IPS DF 6.9 (cell line): Measurements from ENCODE around the gene TRMT6.

ENCODE experiments used
- DNase-seq: peaks from one replicate; pipeline ENCODE4 v3.0.0-alpha.2; 2013; ENCODE audit warnings: low read depth, low spot score
- H3K27ac ChIP-seq: one replicate; pipeline ENCODE4 v1.5.1; 2013; ENCODE audit warnings: low read length, control low read depth
- H3K27me3 ChIP-seq: 2 replicates; pipeline ENCODE4 v1.6.1; 2013; ENCODE audit warnings: mild to moderate bottlenecking, low read length; ENCODE audit not compliant: control insufficient read depth, insufficient read depth
- H3K36me3 ChIP-seq: 2 replicates; pipeline ENCODE4 v1.6.1; 2013; ENCODE audit warnings: low read length; ENCODE audit not compliant: control insufficient read depth, insufficient read depth
- H3K4me1 ChIP-seq: 2 replicates; pipeline ENCODE4 v1.6.1; 2013; ENCODE audit warnings: low read length; ENCODE audit not compliant: control insufficient read depth, insufficient read depth
- H3K4me3 ChIP-seq: 2 replicates; pipeline ENCODE4 v1.5.1; 2013; ENCODE audit warnings: mild to moderate bottlenecking, low read length
- H3K9me3 ChIP-seq: 2 replicates; pipeline ENCODE4 v1.6.1; 2013; ENCODE audit warnings: low read length, inconsistent platforms; ENCODE audit not compliant: control insufficient read depth, insufficient read depth
- WGBS: extraction: QIAGEN DNeasy Blood & Tissue Kit; methylation state at CpG from one replicate; pipeline ENCODE4 v1.1.7; 2013; ENCODE audit warnings: mixed read lengths, missing lambda C conversion rate; ENCODE audit not compliant: insufficient read length, insufficient coverage; 5-methylcytosine and 5-hydroxymethylcytosine counted together

TRMT6 gene, protein sequence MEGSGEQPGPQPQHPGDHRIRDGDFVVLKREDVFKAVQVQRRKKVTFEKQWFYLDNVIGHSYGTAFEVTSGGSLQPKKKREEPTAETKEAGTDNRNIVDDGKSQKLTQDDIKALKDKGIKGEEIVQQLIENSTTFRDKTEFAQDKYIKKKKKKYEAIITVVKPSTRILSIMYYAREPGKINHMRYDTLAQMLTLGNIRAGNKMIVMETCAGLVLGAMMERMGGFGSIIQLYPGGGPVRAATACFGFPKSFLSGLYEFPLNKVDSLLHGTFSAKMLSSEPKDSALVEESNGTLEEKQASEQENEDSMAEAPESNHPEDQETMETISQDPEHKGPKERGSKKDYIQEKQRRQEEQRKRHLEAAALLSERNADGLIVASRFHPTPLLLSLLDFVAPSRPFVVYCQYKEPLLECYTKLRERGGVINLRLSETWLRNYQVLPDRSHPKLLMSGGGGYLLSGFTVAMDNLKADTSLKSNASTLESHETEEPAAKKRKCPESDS

DNA sequence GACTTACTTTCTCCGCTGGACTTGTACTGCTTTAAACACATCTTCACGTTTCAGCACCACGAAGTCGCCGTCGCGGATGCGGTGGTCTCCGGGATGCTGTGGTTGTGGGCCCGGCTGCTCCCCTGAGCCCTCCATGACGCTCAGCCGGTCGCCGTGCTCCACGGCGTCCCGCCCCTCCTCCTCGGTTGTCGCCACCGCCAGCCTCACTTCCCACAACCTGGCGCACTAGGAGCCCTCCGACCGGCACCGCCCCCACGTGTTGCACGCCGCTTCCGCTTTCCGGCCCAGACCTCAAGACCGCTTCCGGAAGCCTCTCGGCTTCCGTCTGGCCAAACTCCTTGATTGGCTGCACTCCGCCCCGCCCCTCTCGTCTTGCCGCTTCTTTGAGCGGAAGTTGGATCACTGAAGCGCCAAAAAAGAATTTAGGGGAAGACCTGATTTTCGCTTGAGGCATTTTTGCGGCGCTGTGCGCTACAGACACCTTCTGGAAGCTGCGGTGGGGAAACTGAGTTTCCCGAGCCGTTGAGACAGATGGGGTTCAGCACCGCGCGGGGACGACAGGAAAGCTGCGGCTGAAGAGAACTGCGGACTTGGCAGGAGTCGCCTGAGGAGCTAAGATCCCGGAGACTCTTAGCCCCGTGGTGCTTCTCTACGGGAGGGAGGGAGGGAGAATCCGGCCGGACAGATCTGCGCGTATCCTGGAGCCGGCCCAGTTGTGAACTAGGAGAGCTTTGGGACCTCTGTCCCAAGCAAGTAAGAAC lies at the start of gene TRMT6, which contains the start of gene MCM8:
TRMT6 (minus strand) TSS at position 263 of the 761 bp plus-strand sequence; CDS start at position 135, 128 bp downstream.
MCM8 (plus strand) TSS at position 382 of the 761 bp plus-strand sequence. CDS start 1,364 bp downstream, outside the sequence.
- H3K9me3 ChIP-seq, result no peaks in the 10 kb centered on the region
- DNase-seq, result peak; percentile 92
- H3K4me1 ChIP-seq, result no peaks in the 10 kb centered on the region
- H3K27ac ChIP-seq, result no peak within 1 kb of the TSS
- peak within 1 kb of the TSS; percentile 63 for H3K4me3 ChIP-seq
- WGBS, result no CpG with 5 or more reads among the region's 61 CpGs
- peaks cover 10% of the 10 kb centered on the region; the same call in 1 of the 2 replicates for H3K36me3 ChIP-seq
- no peaks in the 10 kb centered on the region for H3K27me3 ChIP-seq

DNA sequence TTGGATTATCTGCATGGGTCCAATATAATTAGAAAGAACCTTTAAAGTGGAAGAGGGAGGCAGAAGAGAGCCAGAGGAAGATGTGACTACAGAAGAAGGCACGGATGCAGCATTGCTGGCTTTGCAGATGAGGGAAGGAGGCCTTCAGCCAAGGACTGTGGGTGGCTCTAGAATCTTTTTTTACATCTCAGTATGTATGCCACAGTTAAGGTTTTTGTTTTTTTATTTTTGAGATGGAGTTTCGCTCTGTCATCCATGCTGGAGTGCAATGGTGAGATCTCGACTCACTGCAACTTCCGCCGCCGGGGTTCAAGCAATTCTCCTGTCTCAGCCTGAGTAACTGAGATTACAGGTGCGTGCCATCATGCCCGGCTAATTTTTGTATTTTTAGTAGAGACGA lies 49.5 kb upstream of the TRMT6 start:
- WGBS, result no CpG with 5 or more reads among the region's 9 CpGs
- peaks cover 5% of the 10 kb centered on the region; the same call in 1 of the 2 replicates for H3K36me3 ChIP-seq
- DNase-seq, result no peak
- H3K27me3 ChIP-seq, result no peaks in the 10 kb centered on the region
- H3K27ac ChIP-seq, result no peak overlapping the region
- H3K9me3 ChIP-seq, result no peaks in the 10 kb centered on the region
- H3K4me3 ChIP-seq, result no peak overlapping the region
- H3K4me1 ChIP-seq, result no peaks in the 10 kb centered on the region

DNA sequence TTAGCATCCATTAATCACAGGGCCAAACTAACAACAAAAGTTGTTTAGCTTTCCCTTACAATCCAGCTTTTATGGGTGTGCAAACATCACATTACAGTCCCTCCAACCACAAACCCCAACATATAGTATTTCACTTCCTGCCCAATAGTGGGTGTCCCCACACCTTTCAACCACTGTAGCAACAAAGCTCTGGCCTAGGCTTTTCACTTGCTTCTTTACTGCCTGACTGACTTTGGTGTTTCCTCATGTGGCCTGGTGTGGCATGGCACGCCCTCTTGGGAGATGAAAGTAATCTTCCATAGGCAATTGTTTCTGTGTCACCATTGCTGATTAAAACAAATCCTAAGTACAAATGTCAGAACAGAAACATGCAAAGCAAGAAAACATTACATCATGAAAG lies 46.4 kb upstream of the TRMT6 start:
- peaks cover 5% of the 10 kb centered on the region; the same call in 1 of the 2 replicates for H3K36me3 ChIP-seq
- DNase-seq, result no peak
- no peaks in the 10 kb centered on the region for H3K9me3 ChIP-seq
- H3K4me3 ChIP-seq, result no peak overlapping the region
- H3K27ac ChIP-seq, result no peak overlapping the region
- no peaks in the 10 kb centered on the region for H3K27me3 ChIP-seq
- WGBS, result no CpG with 5 or more reads among the region's 1 CpG
- no peaks in the 10 kb centered on the region for H3K4me1 ChIP-seq

DNA sequence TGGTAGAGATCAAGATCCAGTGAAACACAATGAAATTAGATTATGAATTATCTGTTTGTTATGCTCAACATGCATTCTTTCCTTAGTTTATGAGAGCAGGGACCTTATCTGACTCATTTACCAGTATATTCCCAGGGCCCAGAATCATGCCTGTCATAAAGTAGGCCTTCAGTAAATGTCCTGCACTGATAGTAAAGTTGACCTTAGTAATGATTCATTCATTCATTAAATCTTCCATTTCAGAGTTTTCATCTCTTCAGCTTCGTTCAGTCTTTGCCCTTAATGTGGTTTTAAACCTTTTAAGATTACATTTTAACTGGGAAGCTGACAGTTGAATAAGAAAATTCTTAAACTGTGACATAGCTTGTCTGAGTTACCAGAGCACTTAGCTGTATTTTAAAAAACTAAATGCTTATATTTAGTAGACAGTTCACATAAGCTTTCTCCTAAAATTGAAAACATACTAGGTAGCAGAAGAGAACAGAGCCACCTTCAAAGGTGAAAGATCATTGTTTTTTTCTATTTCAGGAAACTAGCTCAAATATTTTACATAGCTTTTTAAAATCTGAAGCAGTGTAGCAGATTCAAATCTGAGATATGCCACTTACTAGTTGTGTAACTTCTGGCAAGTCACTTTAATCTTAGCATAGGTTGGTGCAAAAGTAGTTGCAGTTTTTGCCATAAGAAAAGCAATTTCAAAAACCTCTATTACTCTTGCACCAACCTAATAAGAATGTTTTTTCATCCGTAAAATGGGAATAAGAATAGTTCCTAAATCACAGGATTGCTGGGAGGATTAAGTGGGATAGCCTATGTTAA lies 41.5 kb upstream of the TRMT6 start:
- no CpG with 5 or more reads among the region's 2 CpGs for WGBS
- Histone ChIP-seq H3K4me3 (no peak overlapping the region), H3K4me1 (no peaks in the 10 kb centered on the region), H3K27me3 (no peaks in the 10 kb centered on the region), H3K27ac (no peak overlapping the region), H3K36me3 (peaks cover 9% of the 10 kb centered on the region; the same call in 1 of the 2 replicates), H3K9me3 (no peaks in the 10 kb centered on the region)
- DNase-seq, result no peak

DNA sequence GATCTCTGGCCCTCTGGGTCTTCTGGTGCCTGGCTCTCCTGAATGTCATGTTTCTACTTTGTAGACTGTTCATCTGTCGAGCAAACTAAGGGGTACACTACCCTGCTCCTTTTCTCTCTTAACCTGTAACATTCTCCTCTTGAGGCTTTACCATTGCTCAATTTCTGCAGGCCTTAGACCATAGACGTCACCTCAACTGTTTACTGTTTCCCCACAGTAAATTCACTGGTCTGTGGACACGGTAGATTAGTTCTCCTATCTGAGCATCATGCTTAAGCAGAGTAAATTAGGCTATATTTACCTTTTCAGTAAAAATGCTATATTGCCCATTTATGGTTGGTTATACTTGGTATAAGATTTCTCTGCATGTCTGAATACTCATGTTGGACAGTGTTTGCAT lies 40.6 kb upstream of the TRMT6 start:
- Histone ChIP-seq H3K36me3 (peaks cover 11% of the 10 kb centered on the region; the same call in 1 of the 2 replicates), H3K9me3 (no peaks in the 10 kb centered on the region), H3K27ac (no peak overlapping the region), H3K4me3 (no peak overlapping the region), H3K4me1 (no peaks in the 10 kb centered on the region), H3K27me3 (no peaks in the 10 kb centered on the region)
- no peak for DNase-seq
- no CpG with 5 or more reads among the region's 3 CpGs for WGBS

DNA sequence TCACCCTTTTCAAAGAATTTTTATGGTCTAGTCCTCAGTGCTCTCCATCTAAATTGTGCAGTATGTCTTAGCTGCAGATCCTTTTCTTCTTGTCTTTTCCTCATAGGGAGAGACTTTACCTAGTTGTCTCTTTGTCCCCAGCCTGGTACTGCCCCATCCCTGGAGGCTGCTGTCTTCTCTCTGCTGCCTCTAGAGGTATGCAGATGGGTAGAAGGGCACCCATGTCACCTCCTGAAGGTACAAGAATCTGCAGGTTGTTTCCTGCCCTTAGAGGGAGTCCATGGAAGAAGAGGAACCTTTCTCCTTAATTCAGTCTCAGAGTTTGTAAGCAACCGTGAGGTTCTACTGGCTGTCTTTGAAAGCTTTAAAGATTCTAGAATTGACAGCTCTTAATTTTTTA lies 39.2 kb upstream of the TRMT6 start:
- H3K36me3 ChIP-seq, result peaks cover 6% of the 10 kb centered on the region; the same call in 1 of the 2 replicates
- H3K27me3 ChIP-seq, result no peaks in the 10 kb centered on the region
- H3K4me3 ChIP-seq, result no peak overlapping the region
- H3K27ac ChIP-seq, result no peak overlapping the region
- no CpG with 5 or more reads among the region's 1 CpG for WGBS
- H3K9me3 ChIP-seq, result no peaks in the 10 kb centered on the region
- no peaks in the 10 kb centered on the region for H3K4me1 ChIP-seq
- DNase-seq, result no peak

DNA sequence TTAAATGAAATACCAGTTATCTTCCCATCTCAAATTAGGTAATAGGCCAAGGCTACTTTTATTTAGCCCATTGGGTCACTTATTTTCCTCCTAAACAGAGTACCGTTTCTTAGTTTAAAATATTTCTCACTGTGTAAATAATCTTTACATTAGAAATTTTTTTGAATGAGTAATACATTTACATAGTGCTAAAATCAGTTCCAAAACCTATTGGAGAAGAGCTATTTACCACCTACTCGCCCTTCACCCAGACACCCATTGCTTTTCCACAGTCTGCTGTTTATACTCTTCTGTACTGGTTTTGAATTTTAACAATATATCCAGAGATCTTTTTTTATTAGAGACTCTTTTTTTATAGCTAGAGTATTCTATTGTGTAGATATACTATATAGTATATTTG lies 37.0 kb upstream of the TRMT6 start:
- Histone ChIP-seq H3K27ac (no peak overlapping the region), H3K27me3 (no peaks in the 10 kb centered on the region), H3K9me3 (no peaks in the 10 kb centered on the region), H3K4me1 (no peaks in the 10 kb centered on the region), H3K36me3 (peaks cover 6% of the 10 kb centered on the region; the same call in 1 of the 2 replicates), H3K4me3 (no peak overlapping the region)
- DNase-seq, result no peak
- no CpG with 5 or more reads among the region's 2 CpGs for WGBS

DNA sequence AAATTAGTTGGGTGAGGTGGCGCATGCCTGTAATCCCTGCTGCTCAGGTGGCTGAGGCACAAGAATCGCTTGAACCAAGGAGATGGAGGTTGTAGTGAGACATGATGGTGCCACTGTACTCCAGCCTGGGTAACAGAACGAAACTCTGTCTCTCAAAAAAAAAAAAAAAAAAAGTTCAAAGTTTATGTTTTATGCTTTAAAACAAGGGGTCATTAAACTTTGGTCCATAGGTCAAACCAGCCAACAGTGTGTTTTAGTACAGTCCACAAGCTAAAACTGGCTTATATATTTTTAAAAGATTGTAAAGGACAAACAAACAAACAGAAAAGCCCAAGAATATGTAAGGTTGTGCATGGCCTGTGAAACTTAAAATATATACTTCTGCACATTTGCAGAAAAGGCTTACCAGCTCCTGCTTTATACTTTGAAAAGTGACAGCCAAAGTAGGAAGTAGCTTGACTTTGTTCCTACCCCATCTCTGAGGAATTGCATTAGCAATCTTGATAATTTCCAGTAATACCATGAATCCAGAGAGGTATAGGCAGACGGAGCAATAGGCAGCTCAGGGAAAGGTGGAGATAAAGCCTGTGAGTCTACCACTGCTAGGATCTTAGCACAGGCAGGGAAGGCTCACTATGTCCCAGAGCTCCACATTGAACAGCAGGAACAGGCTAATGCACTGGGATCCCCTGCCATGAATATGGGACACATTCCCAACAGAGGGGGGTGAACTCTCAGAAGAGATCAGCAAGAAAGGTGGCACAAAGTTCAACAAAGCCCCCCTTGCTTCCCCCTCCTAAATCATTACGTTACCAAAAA lies 30.6 kb upstream of the TRMT6 start:
- H3K27ac ChIP-seq, result no peak overlapping the region
- H3K9me3 ChIP-seq, result no peaks in the 10 kb centered on the region
- no peaks in the 10 kb centered on the region for H3K4me1 ChIP-seq
- H3K27me3 ChIP-seq, result no peaks in the 10 kb centered on the region
- DNase-seq, result no peak
- WGBS, result no CpG with 5 or more reads among the region's 5 CpGs
- no peak overlapping the region for H3K4me3 ChIP-seq
- peaks cover 6% of the 10 kb centered on the region; the same call in 1 of the 2 replicates for H3K36me3 ChIP-seq

DNA sequence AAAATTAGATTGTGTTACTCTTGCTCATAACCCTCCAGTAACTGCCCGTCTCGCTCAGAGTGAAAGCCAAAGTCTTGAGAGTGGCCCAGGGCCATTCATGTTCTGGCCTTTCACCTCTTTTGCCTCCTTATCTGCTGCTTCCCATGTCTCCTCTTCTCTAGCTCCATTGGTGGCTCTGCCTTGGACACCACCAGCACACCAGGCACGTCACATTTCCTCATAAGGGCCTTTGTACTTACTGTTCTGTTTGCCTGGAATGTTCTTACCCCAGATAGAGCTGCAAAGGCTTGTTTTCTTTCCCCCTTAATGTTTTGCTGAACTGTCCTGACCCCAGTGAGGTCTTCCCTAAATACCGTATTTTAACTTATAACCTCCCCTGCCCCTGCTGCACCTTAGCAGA lies 29.5 kb upstream of the TRMT6 start:
- Histone ChIP-seq H3K4me3 (no peak overlapping the region), H3K4me1 (no peaks in the 10 kb centered on the region), H3K36me3 (peaks cover 8% of the 10 kb centered on the region; the same call in 1 of the 2 replicates), H3K27me3 (no peaks in the 10 kb centered on the region), H3K9me3 (no peaks in the 10 kb centered on the region), H3K27ac (no peak overlapping the region)
- DNase-seq, result no peak
- WGBS, result no CpG with 5 or more reads among the region's 4 CpGs
